ENCODE results near the gene TTLL11. TPM values are rescaled to one million over a fixed set of nuclear protein-coding genes. Genes with fewer than 3 reads are reported as not detected.

The TTLL11 gene
- total and polyA plus RNA-seq, 4 donors = 1.4 to 4.5 (median 3.6) TPM

DNA sequence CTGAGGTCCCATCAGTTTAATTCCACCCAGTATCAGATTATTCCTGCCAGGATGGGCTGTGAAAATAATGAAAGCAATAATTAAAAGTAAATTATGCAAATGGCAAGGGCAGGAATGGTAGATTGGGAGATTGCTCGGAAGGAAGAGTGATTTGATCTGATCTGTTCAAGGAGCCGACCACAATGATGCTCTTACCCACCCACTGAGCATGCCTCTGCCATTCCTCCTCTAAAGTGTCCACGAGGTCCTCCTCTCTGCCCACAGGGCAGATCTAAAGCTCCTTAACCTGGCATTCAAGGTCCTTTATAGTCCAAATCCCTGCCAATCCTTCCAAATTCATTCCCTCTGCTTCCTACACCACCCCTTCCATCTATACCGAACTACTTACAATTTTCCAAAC lies 147.8 kb downstream of the TTLL11 start (continued):
- TF ChIP-seq JUND (IDR thresholded peaks at IDR 0.05) (no peak), NR2F2 (IDR thresholded peaks at IDR 0.05) (no peak), RXRA (IDR thresholded peaks at IDR 0.05) (no peak), FOXA1 (IDR thresholded peaks at IDR 0.05) (no peak), HNF4A (conservative IDR thresholded peaks at IDR 0.05) (no peak)

DNA sequence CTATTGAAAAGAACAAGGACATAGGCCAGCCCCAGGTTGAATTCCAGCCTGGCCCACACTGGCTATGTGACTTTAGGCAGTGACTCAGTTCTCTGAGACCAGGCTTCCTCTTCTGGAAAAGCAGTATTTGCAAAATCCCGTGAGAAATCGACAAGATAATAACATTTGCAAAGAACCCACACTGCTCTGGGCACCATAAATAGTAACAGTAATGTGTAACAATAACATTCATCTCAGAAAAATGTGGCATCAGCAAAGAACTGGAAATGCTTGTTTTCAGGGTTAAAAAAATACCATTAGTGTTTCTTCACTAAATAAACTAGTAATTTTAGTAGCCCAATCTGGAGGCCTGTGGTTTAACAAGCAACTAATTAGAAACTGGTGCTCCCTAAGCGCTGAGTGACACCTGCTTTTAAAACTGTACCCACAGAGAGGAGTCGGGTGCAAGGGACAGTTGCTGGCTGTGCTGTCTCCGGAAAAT lies 148.4 kb downstream of the TTLL11 start:
- WGBS = 95% methylated on average over 5 of the region's 5 CpGs
- TF ChIP-seq, protein P1, sequence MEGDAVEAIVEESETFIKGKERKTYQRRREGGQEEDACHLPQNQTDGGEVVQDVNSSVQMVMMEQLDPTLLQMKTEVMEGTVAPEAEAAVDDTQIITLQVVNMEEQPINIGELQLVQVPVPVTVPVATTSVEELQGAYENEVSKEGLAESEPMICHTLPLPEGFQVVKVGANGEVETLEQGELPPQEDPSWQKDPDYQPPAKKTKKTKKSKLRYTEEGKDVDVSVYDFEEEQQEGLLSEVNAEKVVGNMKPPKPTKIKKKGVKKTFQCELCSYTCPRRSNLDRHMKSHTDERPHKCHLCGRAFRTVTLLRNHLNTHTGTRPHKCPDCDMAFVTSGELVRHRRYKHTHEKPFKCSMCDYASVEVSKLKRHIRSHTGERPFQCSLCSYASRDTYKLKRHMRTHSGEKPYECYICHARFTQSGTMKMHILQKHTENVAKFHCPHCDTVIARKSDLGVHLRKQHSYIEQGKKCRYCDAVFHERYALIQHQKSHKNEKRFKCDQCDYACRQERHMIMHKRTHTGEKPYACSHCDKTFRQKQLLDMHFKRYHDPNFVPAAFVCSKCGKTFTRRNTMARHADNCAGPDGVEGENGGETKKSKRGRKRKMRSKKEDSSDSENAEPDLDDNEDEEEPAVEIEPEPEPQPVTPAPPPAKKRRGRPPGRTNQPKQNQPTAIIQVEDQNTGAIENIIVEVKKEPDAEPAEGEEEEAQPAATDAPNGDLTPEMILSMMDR (IDR thresholded peaks at IDR 0.05; ENCODE audit: low read depth, low read length, missing input control) = no peak
- TF ChIP-seq, protein P2, sequence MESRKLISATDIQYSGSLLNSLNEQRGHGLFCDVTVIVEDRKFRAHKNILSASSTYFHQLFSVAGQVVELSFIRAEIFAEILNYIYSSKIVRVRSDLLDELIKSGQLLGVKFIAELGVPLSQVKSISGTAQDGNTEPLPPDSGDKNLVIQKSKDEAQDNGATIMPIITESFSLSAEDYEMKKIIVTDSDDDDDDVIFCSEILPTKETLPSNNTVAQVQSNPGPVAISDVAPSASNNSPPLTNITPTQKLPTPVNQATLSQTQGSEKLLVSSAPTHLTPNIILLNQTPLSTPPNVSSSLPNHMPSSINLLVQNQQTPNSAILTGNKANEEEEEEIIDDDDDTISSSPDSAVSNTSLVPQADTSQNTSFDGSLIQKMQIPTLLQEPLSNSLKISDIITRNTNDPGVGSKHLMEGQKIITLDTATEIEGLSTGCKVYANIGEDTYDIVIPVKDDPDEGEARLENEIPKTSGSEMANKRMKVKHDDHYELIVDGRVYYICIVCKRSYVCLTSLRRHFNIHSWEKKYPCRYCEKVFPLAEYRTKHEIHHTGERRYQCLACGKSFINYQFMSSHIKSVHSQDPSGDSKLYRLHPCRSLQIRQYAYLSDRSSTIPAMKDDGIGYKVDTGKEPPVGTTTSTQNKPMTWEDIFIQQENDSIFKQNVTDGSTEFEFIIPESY (IDR thresholded peaks at IDR 0.05) = no peak
- no peak overlapping the region for H3K9ac ChIP-seq (ENCODE audit: low read depth in 1 of 2, low read length in 2 of 2)

DNA sequence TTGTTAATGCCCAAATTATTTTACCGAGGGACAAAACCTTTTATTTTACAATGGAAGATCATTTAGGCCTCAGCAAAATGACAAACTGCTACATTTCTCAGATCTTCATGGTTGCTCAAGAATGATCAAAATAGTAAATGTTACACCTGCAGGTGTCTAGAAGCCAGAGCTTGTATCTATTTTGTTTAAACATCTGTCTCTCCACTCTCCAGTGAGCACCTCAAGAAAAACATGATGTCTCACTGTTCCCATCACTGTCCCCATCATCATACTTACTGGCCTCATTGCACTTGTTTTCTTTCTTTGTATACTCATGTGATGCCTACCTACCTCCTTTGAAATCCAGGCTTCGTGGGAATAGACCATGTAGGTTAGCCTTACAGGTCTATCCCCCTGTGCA lies 149.6 kb downstream of the TTLL11 start:
- WGBS = 91% methylated on average over 2 of the region's 2 CpGs
- Histone ChIP-seq H3K4me3 (ENCODE audit: low read depth in 1 of 3, low read length in 3 of 3) (no peak overlapping the region), H3K27ac (ENCODE audit: low read depth in 1 of 2, low read length in 2 of 2) (no peak overlapping the region), H3K9me3 (ENCODE audit: control insufficient read depth in 4 of 4, low read length in 3 of 4) (no peaks in the 10 kb centered on the region), H3K27me3 (ENCODE audit: control insufficient read depth in 4 of 4, insufficient read depth in 4 of 4, low read length in 3 of 4) (no peaks in the 10 kb centered on the region), H3K4me1 (ENCODE audit: control insufficient read depth in 4 of 4, insufficient read depth in 4 of 4, low read length in 3 of 4) (peaks cover 0 to 8% (median under 1%) of the 10 kb centered on the region in 4 donors), H3K36me3 (ENCODE audit: control insufficient read depth in 4 of 4, insufficient read depth in 3 of 4, low read depth in 1 of 4, low read length in 3 of 4) (no peaks in the 10 kb centered on the region), H3K9ac (ENCODE audit: low read depth in 1 of 2, low read length in 2 of 2) (no peak overlapping the region)
- TF ChIP-seq GABPA (IDR thresholded peaks at IDR 0.05 in 1 of 2, conservative IDR thresholded peaks at IDR 0.05 in 1 of 2) (no peak), HNF4A (conservative IDR thresholded peaks at IDR 0.05) (no peak), SP1 (IDR thresholded peaks at IDR 0.05) (no peak), RXRA (IDR thresholded peaks at IDR 0.05) (no peak), RAD21 (IDR thresholded peaks at IDR 0.05) (no peak), HNF4G (IDR thresholded peaks at IDR 0.05) (no peak), JUND (IDR thresholded peaks at IDR 0.05) (no peak), TAF1 (conservative IDR thresholded peaks at IDR 0.05) (no peak), YY1 (IDR thresholded peaks at IDR 0.05) (no peak), FOXA2 (IDR thresholded peaks at IDR 0.05) (no peak), EGR1 (IDR thresholded peaks at IDR 0.05; ENCODE audit: low read depth in 2 of 2) (no peak), NR2F2 (IDR thresholded peaks at IDR 0.05) (no peak)
- TF ChIP-seq, protein P3, sequence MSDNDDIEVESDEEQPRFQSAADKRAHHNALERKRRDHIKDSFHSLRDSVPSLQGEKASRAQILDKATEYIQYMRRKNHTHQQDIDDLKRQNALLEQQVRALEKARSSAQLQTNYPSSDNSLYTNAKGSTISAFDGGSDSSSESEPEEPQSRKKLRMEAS (IDR thresholded peaks at IDR 0.05) = no peak
- TF ChIP-seq, protein P4, sequence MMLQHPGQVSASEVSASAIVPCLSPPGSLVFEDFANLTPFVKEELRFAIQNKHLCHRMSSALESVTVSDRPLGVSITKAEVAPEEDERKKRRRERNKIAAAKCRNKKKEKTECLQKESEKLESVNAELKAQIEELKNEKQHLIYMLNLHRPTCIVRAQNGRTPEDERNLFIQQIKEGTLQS (IDR thresholded peaks at IDR 0.05) = no peak
- TF ChIP-seq, protein P5, sequence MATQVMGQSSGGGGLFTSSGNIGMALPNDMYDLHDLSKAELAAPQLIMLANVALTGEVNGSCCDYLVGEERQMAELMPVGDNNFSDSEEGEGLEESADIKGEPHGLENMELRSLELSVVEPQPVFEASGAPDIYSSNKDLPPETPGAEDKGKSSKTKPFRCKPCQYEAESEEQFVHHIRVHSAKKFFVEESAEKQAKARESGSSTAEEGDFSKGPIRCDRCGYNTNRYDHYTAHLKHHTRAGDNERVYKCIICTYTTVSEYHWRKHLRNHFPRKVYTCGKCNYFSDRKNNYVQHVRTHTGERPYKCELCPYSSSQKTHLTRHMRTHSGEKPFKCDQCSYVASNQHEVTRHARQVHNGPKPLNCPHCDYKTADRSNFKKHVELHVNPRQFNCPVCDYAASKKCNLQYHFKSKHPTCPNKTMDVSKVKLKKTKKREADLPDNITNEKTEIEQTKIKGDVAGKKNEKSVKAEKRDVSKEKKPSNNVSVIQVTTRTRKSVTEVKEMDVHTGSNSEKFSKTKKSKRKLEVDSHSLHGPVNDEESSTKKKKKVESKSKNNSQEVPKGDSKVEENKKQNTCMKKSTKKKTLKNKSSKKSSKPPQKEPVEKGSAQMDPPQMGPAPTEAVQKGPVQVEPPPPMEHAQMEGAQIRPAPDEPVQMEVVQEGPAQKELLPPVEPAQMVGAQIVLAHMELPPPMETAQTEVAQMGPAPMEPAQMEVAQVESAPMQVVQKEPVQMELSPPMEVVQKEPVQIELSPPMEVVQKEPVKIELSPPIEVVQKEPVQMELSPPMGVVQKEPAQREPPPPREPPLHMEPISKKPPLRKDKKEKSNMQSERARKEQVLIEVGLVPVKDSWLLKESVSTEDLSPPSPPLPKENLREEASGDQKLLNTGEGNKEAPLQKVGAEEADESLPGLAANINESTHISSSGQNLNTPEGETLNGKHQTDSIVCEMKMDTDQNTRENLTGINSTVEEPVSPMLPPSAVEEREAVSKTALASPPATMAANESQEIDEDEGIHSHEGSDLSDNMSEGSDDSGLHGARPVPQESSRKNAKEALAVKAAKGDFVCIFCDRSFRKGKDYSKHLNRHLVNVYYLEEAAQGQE (IDR thresholded peaks at IDR 0.05) = no peak
- TF ChIP-seq, protein P2 (IDR thresholded peaks at IDR 0.05) = no peak
- no peak for DNase-seq (ENCODE audit: low spot score)

More for the DNA sequence above, 148.4 kb downstream of the TTLL11 start:
- no peak overlapping the region for H3K27ac ChIP-seq (ENCODE audit: low read depth in 1 of 2, low read length in 2 of 2)
- no peaks in the 10 kb centered on the region for H3K9me3 ChIP-seq (ENCODE audit: control insufficient read depth in 4 of 4, low read length in 3 of 4)
- no peaks in the 10 kb centered on the region for H3K27me3 ChIP-seq (ENCODE audit: control insufficient read depth in 4 of 4, insufficient read depth in 4 of 4, low read length in 3 of 4)
- H3K4me3 ChIP-seq (ENCODE audit: low read depth in 1 of 3, low read length in 3 of 3) = no peak overlapping the region
- H3K4me1 ChIP-seq (ENCODE audit: control insufficient read depth in 4 of 4, insufficient read depth in 4 of 4, low read length in 3 of 4) = peaks cover 0 to 8% (median under 1%) of the 10 kb centered on the region in 4 donors
- no peaks in the 10 kb centered on the region for H3K36me3 ChIP-seq (ENCODE audit: control insufficient read depth in 4 of 4, insufficient read depth in 3 of 4, low read depth in 1 of 4, low read length in 3 of 4)
- DNase-seq (ENCODE audit: low spot score) = no peak
